NCI-H1092 treated with DMSO at 0.1 percent for 48 hours (cell line): Measurements from ENCODE around the gene ZBTB8B.
"Not testable (repeated sequence)": the region's sequence is repeated elsewhere in the genome, so short reads cannot be mapped to it uniquely, and the experiment has no call there.

Experiments used
- DNase-seq: peaks from one replicate; lab custom pipeline; 2025; lab: John Stamatoyannopoulos, UW

The ZBTB8B gene

DNA sequence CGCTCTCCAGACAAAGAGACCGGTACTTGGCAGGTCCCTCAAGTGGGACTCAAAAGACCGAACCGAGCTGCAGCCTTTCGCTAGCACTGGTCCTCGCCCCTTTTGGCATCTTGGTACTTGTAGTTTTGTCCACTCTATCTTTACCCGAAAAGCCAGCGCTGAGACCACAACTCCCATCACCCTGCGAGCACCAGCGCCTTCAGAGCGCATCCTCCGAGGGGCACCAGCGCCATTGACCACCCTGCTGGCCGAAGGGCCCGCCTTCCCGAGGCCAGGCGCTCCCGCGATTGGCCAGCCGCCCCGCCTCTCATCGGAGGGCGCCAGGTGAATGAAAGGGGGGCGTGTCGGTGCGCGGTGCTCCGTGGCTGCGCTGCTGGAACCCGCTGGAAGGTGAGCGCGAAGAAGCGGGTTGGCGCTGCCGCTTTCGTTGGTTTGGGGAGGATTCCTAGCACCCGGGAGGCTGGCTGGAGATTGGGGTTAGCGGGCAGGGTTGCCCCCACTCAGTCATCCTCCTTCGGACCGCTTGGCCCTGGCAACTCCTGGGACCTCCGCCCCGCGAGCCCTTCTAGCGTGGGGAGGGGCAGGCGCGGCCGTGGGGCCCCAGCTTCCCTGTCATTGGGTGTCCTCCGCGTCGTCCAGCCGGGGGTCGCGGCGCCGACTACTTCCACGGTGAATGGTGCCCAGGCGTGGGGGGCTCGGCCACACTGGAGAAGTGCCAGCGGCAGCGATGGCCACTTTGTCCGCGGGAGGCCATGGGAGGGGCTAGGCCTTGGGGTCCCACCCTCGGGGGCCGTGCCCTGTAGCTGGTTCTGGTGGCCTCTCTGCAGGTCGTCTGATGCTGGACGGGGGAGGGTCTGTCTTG, at the start of gene ZBTB8B:
Gene ZBTB8B, plus strand, starts transcription at position 357 of the 862 bp plus-strand sequence. CDS start 5,553 bp downstream, outside the sequence.
- peak; percentile 100 for DNase-seq

DNA sequence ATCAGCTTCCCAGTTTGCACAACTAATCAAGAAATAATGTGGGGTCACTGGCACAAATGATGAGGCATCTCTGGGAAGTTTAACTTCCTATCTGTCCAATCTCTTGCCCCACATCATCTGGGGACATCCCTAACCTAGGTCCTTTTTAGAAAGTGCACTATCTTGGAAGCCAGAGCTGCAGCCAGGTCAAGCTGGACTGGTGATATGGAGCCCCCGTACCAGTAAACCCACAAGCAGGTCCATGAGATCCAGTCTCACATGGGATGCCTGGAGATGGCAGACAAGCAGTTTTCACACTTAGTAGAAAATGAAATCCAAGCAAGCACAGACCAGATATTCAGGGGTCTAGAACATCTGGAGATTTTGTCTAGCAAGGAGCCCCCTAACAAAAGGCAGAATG, 43.1 kb upstream of the ZBTB8B start:
- DNase-seq = no peak

DNA sequence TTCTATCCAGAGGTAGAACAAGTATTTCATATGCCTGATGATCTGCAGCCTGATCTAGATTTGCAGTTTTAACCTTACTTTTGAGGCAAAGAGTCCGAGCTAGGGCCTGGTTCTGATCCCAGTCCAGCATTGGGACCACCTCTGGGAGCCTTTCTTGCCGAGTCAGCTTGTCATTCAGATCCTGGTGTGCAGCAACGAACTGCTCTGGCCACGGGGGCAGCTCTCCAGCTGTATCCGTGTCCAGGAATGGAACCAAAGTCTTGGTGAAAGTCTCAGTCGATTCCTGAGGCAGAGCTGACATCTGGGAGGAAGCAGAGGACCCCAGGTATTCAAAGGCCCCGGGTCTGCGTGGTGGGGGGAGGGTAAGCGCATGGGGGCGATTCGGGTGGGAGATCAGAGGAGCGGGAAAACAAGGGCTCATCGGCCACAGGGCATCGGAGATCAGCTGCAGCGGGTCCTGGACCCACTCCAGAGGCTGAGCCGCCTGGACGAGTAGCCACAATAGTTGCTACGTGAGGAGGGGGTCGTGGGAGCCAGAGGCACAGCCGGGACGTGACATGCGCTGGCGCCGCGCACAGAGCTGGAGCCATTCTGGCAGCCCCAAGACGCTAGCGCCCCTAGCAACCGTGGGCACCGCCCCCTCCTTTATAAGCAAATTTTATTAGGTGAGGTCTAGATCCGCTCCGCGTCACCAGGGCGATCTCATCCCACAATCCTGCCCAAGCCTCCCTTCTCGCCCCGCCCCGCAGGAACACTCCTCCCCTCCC, 38.2 kb upstream of the ZBTB8B start:
- DNase-seq = peak; percentile 71

DNA sequence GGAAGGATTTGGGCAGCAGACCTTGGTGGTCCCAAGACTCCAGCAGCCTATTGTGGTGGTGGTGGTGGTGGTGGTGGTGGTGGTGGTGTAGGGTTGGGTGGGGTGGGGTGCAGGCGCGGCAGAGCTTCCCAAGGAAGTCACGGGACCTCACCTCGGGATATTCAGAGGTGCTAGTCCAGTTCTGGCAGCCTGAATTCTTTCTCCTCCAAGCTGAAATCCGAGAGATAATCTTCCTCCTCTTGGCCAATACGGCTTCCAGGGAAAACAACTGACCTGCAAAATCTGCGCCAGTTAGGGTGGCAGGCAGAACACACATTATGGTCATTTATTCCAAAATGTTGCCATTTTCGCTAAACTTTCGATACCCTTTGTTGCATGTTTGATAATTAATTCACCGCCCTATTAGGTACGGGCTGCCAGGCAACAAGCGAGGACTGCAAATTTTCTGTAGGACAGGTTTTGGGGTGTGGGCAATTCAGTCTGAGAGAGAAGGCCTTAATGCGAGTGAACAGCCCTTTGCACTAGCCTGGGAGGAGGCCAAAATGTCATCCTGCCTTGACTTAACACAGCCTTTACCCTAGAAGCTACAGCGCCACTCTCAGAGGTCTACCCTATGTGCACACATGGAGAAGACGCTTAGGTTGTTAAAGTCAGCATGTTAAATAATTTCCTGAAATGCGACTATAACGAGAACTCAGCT, 37.5 kb upstream of the ZBTB8B start:
- DNase-seq = no peak

DNA sequence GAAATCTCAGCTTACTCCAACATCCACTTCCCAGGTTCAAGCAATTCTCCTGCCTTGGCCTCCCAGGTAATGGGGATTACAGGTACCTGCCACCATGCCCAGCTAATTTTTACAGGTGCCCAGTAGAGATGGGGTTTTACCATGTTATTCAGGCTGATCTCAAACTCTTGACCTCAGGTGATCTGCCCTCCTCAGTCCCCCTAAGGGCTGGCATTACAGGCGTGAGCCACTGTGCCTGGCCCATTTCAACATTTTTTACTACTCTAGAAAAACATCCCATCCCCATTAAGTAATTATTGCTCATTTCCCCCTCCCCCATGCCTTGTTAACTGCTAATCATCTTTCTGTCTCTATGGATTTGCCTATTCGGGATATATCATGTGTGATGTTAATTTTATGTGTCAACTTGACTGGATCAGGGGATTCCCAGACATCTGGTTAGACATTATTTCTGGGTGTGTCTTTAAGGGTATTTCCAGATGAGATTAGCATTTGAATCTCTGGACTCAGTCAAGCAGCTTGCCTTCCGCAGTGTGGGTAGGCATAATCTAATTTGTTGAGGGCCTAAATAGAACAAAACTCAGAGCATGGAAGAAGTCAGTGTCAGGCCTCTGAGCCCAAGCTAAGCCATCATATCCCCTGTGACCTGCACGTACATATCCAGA, 33.0 kb upstream of the ZBTB8B start:
- no peak for DNase-seq

DNA sequence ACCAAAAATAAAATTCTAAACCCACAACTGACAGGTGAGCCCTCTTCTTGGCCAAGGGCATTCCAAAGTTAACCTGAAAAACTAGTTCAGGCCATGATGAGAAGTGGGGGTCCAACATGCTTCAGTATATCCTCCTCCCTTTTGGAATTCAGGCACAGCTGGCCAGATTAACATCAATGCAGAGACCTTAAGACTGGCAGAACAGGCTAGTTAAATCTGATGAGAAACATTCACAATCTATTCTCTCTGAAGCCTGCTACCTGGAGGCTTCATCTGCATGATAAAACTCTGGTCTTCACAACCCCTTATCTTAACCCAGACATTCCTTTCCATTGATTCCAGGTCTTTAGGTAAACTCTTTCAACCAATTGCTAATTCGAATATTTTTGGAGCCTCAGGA, 26.7 kb upstream of the ZBTB8B start:
- DNase-seq = no peak

DNA sequence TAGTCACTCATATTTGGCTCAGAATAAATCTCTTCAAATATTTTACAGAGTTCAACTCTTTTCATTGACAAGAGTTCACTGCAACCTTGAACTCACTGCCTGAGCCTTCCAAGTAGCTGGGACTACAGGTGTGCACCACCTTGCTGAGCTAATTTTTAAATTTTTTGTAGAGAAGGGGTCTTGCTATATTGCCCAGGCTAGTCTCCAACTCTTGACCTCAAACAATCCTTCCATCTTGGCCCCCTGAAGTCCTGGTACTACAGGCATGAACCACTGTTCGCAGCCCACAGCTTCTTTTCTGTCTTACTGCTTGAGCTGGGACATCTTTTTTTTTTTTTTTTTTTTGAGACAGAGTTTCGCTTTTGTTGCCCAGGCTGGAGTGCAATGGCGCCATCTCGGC, 26.1 kb upstream of the ZBTB8B start:
- not testable (repeated sequence) for DNase-seq

DNA sequence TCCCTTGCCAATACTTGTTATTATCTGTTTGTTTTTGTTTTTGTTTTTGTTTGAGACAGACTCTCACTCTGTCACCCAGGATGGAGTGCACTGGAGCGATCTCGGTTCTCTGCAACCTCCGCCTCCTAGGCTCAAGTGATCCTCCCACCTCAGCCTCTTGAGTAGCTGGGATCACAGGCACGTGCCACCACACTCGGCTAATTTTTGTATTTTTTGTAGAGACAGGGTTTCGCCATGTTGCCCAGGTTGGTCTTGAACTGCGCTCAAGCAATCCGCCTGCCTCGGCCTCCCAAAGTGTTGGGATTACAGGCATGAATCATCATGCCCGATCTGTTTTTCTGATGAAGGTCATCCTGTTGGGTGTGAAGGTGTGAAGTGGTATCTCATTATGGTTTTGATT, 23.4 kb upstream of the ZBTB8B start:
- not testable (repeated sequence) for DNase-seq

DNA sequence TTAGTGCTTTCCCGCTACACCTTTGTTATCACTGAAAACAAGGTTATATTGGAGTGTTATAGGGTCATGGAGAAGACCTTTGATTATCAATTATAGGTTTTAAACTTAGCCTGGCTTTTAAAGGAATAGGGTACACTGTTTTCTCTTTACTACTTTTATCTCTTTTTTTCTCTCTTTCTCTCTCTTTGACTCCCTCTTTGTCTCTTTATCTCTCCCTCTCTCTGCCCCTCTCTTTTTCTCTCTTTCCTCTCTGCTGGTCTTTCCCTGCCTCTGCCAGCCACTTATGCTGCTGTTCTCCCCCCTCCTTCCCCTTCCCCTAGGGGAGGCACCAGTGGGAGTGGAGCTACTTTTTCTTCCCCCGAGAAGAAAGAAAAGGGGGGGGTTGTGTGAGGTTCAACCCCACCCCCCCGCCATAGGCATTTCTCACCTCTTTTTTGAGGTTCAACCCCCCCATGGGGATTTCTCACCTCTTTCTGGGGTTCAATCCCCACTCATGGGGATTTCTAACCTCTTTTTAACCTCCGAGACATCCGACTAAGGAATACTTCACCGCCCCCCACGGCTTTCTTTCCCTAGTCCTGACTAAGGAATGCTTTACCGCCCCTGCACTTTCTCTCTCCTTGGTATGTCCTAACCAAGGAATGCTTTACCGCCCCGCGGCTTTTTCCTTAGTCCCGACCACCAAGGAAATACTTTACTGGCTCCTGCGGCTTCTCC, 17.2 kb upstream of the ZBTB8B start:
- no peak for DNase-seq

DNA sequence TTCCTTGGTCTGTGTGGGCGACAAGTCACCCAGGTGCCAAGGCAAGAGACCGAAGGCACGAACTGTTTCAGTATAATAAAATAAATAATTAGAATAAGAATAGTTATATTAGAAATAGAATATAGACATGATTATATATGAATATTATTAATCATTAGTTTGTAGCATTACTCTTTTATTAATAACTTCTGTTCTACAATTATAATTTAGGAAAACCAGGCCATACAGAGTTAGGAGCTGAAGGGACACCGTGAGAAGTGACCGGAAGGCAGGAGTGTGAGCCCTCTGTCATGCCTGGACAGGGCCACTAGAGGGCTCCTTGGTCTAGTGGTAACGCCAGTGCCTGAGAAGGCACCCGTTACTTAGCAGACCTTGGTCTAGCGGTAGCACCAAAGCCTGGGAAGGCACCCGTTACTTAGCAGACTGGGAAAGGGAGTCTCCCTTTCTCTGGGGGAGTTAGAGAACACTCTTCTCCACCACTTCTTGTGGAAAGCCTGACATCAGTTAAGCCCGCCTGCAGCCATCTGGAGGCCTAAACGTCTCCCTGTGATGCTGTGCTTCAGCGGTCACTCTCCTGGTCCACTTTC, 16.6 kb upstream of the ZBTB8B start:
- peak; percentile 79 for DNase-seq

DNA sequence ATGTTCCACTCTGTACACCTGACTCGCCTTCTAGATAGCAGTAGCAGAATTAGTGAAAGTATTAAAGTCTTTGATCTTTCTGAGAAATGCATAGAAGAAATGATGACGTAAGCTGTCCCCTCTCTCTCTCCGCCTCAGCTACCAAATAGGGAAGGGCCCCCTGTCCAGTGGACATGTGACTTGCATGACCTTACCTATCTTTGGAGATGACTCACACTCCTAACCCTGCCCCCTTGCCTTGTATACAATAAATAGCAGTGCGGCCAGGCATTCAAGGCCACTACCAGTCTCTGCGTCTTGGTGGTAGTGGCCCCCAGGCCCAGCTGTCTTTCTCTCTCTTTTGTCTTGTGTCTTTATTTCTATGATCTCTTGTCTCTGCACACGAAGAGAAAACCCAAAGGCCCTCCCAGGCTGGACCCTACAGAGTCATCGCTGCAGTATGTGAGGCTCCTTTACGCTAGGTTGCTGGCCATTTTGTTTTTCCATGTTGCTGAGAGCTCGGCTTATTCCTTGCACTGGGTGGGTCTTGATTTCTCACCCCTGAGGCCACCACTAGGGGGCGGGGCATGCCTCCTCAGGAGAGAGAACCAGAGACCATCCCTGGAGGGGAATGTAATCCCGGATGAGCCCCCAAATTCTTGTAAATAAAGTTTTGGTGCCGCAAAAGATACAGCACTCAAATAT, 16.0 kb upstream of the ZBTB8B start:
- peak; percentile 8 for DNase-seq

DNA sequence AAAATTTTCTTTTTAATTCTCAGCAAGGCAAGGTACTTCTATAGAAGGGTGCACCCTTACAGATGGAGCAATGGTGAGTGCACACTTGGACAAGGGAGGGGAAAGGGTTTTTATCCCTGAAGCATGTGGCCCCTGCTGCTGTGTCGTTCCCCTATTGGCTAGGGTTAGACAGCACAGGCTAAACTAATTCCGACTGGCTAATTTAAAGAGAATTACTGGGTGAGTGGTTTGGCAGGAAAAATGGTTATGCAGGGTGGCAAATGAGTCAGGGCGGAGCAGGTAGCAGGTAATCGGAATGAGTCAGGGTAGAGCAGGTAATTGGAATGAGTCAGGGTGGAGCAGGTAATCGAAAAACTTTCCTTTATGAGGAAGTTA, 15.4 kb upstream of the ZBTB8B start:
- DNase-seq = not testable (repeated sequence)

DNA sequence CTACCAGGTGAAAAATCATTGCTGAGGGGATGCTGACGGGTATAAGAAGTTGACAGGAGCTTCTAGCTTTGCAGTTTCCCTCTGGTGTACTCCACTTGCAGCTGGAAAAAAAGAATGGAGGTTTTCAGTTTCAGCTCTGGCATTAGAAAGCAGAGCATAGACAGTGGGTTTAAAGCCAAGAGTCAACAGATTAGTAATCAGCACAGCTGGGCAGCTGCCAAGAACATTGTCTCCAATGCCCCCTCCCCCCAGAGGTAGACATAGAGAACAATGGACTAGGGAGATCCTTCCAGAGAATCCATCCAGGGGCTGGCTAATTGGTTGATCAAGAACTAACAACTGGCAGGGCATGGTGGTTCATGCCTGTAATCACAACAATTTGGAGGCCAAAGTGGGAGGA, 10.1 kb upstream of the ZBTB8B start:
- peak; percentile 92 for DNase-seq

DNA sequence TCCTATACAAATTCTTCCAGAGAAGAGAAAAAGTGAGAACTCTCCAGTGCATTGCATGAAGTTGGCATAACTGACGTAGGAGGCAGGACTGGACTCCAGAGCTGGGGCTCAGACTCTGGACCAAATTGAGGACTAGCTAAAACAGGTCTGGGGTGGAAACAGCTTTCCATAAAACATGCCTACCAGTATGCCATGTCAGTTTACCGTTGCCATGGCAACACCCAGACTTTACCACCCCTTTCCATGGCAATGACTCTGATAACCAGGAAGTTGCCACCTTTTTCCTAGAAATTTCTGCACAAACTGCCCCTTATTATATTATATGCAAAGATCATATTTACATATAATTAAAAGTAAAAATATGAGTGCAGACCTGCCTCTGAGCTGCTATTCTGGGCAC, 8.9 kb upstream of the ZBTB8B start:
- no peak for DNase-seq

DNA sequence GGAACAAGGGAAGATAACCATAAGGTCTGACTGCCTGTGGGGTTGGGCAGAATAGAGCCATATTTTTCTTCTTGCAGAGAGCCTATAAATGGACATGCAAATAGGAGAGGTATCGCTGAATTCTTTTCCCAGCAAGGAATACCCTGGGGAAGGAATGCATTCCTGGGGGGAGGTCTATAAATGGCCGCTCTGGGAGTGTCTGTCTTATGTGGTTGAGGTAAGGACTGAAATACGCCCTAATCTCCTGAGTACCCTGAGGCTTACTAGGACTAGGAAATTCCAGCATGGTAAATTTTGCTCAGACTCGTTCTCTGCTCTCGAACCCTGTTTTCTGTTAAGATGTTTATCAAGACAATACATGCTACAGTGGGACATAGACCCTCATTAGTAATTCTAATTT, 6.1 kb upstream of the ZBTB8B start:
- not testable (repeated sequence) for DNase-seq

DNA sequence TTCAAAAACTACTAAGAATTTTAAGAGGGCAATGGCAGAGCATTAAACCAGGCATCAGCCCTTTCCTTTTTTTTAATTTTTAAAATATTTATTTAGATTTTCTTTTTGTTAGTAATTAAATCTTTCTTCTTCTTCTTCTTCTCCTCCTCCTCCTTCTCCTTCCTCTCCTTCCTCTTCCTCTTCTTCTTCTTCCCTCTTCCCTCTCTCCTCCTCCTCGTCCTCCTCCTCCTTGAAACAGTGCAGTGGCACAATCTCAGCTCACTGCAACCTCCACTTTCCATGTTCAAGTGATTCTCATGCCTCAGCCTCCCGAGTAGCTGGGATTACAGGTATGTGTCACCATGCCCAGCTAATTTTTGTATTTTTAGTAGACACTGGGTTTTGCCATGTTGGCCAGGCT, 1.9 kb upstream of the ZBTB8B start:
- not testable (repeated sequence) for DNase-seq

DNA sequence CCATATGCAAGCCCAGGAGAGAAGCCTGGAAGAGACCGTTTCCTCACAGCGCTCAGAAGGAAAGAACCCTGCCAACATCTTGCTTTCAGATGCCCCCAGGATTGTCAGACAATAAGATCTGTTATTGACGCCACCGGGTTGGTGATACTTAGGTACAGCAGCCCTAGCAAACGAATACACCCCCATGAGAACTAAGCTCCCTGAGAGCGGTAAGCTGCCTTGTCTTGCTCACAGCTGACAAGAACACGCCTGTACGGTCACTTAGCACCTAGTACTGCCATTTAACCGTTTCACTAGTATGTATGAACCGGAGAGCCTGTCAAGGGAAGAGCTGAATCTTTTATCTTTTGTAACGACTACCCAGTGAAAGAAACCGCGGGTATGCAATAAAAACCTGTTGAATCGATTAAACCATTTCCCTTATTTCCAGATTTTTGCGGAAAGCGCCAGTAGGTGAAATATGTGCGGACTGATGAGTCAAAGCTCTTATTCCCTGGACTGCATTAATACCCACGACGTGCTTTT, 619 bp upstream of the ZBTB8B start:
- peak; percentile 92 for DNase-seq

DNA sequence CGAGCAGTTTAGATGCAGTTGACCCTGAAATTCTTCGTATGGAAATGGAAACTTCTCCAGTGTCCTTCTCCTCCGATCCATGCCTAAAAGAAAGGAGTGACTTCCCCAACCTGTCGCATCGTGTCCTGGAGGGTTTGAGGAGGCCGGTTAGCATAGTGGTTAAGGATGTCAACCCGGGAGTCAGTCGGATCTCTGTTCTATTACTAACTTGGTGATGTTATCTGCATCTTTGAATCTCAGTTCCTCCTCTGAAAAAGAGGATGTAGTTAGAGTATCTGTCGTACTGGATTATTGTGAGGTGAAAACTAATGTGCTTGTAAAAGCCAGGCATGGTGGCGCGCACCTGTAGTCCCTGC, 684 bp downstream of the ZBTB8B start:
- no peak for DNase-seq

DNA sequence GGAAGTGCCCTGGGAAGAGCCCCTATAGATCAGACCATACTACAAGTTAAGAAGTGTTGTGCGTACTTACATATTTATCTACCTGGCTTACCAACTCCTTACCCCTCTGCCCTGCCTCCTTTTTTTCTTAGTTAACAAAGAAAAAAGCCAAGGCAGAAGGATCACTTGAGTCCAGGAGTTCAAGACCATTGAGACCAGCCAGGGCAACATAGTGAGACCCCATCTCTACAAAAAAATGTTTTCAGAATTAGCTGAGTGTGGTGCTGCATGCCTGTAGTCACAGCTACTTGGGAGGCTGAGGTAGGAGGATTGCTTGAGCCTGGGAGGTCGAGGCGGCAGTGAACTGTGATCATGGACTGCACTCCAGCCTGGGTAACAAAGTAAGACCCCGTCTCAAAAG, 1.9 kb downstream of the ZBTB8B start:
- no peak for DNase-seq

DNA sequence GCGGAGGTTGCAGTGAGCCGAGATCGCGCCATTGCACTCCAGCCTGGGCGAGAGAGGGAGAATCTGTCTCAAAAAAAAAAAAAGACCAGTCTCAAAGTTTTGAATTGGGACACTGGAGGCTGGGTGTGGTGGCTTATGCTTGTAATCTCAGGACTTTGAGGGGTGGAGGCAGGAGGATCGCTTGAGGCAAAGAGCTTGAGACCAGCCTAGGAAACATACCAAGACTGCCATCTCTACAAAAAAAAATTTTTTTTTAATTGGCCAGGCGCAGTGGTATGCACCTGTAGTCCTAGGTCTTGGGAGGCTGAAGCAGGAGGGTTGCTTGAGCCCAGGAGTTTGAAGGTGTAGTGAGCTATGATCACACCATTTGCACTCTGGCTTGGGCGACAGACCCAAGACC, 3.9 kb downstream of the ZBTB8B start:
- no peak for DNase-seq
